ENCODE data around the gene EXD3. TPM values are rescaled to one million over a fixed set of nuclear protein-coding genes. Genes with fewer than 3 reads are reported as not detected.
A peak's percentile ranks its signal among the peaks of the same experiment; 100 is the strongest.

EXD3 gene
- total and polyA plus RNA-seq, 9 of the 15 experiments (the other 6 are each of a cell fraction or from before 2014, with no cell fraction given): 0.29 to 12.5 (median 3.9) TPM

DNA sequence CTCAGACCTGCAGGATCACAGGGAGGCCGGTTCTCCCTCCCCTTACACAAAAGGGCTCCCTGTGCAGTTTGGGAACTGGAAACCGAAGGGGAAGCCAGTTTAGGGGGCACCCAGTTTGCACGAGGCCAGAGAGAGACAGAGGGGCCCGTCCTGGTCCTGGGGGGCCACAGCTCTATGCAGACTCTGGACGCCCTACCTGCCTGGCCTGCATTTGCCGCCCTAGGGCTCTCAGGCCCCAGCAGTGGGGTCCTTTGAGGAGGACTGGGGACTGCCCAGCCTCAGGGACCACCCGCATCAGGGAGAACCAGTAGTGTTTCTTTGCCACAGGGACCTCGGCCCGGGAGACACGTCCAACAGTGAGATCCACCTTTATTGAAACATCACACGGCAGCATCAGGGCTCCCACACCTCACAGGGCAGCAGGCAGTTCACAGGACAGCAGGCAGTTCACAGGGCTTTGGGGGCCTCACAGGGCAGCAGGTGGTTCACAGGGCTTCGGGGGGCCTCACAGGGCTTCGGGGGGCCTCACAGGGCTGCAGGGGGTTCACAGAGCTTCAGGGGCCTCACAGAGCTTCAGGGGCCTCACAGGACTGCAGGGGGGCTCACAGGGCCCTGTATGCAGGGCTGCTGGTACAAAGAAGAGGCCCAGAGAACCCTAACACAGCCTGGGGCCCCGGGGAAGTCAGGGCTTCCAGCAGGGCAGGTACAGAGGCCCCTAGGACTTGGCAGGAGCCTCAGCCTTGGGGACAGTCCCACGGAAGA lies 36.8 kb upstream of the EXD3 start:
- Histone ChIP-seq H3K27me3 (ENCODE audit: control insufficient read depth in 2 of 2, insufficient read depth in 2 of 2, low read length in 2 of 2) (no peaks in the 10 kb centered on the region), H3K4me1 (replicated peaks in 1 of 2; ENCODE audit: control insufficient read depth in 2 of 2, insufficient read depth in 2 of 2, low read length in 2 of 2) (peaks cover 18 to 98% of the 10 kb centered on the region in 2 experiments), H2AFZ (ENCODE audit: low read depth, low read length) (peak overlapping the region; percentile 86), H3K9me3 (replicated peaks; ENCODE audit: control insufficient read depth, insufficient read depth, low read depth, low read length) (no peaks in the 10 kb centered on the region), H3K79me2 (ENCODE audit: control insufficient read depth, insufficient read depth, low read length) (peaks cover 12% of the 10 kb centered on the region), H3K4me2 (ENCODE audit: insufficient read depth, low read length) (peak overlapping the region; percentile 64), H3K27ac (ENCODE audit: extremely low read depth, low read depth, low read length) (peak overlapping the region; percentile 87), H4K20me1 (replicated peaks; ENCODE audit: control insufficient read depth, insufficient read depth, low read length) (no peaks in the 10 kb centered on the region), H3K4me3 (peak overlapping the region; percentile 59; the same call in 1 of the 2 replicates), H3K9me1 (ENCODE audit: control insufficient read depth, insufficient read depth, low read length) (no peaks in the 10 kb centered on the region), H3K9ac (ENCODE audit: insufficient read depth in 1 of 2, low read depth in 2 of 2, low read length in 2 of 2) (peak overlapping the region; percentile 62 to 97), H3K36me3 (ENCODE audit: control insufficient read depth, insufficient read depth, low read length) (peaks cover 33% of the 10 kb centered on the region; the same call in 1 of the 3 replicates)
- ChIA-PET POLR2A (interaction anchor here (0.7 to 0.8 kb wide), 2 partner anchors 9 kb away, joined by 3 to 4 read pairs; no protein-coding TSS in a partner anchor), CTCF (ENCODE audit: low intra/inter-chr PET ratio) (no interaction called here)
- in situ Hi-C loops (cut with MboI) (no loop called here), intact Hi-C loops (cut with micrococcal nuclease) (loop anchor here (2.0 kb wide), 1 partner anchor 33 kb away; no protein-coding TSS in a partner anchor)
- 9% methylated on average over 12 of the region's 15 CpGs for WGBS (ENCODE audit: insufficient coverage, low coverage, missing lambda C conversion rate)
- no TSS peak for BruUV-seq (replicated peaks)
- DNase-seq (ENCODE audit: extremely low read depth in 1 of 4, low spot score in 3 of 4) (no peak), ATAC-seq (peak; percentile 1; the same call in 1 of the 3 replicates), FAIRE-seq (peak; percentile 56)
- TF ChIP-seq CBX3 (IDR thresholded peaks at IDR 0.05; ENCODE audit: borderline replicate concordance in 1 of 2, low read length in 2 of 2) (0 out of 3 replicates have a peak, but pooled peaks of 1 of the 2 experiments have one; percentile 17), MBD2 (IDR thresholded peaks at IDR 0.05; ENCODE audit: borderline replicate concordance, low read depth) (no peak), ATF7 (IDR thresholded peaks at IDR 0.05) (0 out of 2 replicates have a peak, but pooled peaks have one; percentile 18), MYC (IDR thresholded peaks at IDR 0.05; ENCODE audit: low read depth, low read length) (no peak), MYC (CRISPR knock-in tag; IDR thresholded peaks at IDR 0.05; ENCODE audit: borderline replicate concordance, low read depth) (no peak; the same call in 1 of the 2 replicates), POLR2A (conservative IDR thresholded peaks at IDR 0.05) (no peak), ZZZ3 (IDR thresholded peaks at IDR 0.05) (no peak), GABPB1 (CRISPR knock-in tag; IDR thresholded peaks at IDR 0.05) (no peak), ZKSCAN1 (IDR thresholded peaks at IDR 0.05; ENCODE audit: low read depth, low read length) (peak; percentile 20; the same call in 1 of the 2 replicates), NR2F6 (CRISPR knock-in tag; IDR thresholded peaks at IDR 0.05) (no peak), ZNF3 (CRISPR knock-in tag; IDR thresholded peaks at IDR 0.05) (no peak), SRSF1 (IDR thresholded peaks at IDR 0.05; ENCODE audit: low read depth, low read length) (no peak), ZNF830 (CRISPR knock-in tag; IDR thresholded peaks at IDR 0.05) (0 out of 2 replicates have a peak, but pooled peaks have one; percentile 30), SP1 (CRISPR knock-in tag; IDR thresholded peaks at IDR 0.05) (peak; percentile 55)
- TF ChIP-seq, protein P1, sequence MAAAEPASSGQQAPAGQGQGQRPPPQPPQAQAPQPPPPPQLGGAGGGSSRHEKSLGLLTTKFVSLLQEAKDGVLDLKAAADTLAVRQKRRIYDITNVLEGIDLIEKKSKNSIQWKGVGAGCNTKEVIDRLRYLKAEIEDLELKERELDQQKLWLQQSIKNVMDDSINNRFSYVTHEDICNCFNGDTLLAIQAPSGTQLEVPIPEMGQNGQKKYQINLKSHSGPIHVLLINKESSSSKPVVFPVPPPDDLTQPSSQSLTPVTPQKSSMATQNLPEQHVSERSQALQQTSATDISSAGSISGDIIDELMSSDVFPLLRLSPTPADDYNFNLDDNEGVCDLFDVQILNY (CRISPR knock-in tag; IDR thresholded peaks at IDR 0.05): 0 out of 2 replicates have a peak, but pooled peaks have one; percentile 62
- TF ChIP-seq, protein P2, sequence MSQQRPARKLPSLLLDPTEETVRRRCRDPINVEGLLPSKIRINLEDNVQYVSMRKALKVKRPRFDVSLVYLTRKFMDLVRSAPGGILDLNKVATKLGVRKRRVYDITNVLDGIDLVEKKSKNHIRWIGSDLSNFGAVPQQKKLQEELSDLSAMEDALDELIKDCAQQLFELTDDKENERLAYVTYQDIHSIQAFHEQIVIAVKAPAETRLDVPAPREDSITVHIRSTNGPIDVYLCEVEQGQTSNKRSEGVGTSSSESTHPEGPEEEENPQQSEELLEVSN (IDR thresholded peaks at IDR 0.05; ENCODE audit: borderline replicate concordance in 1 of 2, extremely low read depth in 1 of 2, insufficient read depth in 1 of 2, insufficient read length in 1 of 2, low read depth in 1 of 2, low read length in 1 of 2, poor library complexity in 1 of 2, severe bottlenecking in 1 of 2): peak in 1 of 2 experiments; percentile 42
- TF ChIP-seq, protein P3, sequence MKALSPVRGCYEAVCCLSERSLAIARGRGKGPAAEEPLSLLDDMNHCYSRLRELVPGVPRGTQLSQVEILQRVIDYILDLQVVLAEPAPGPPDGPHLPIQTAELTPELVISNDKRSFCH (CRISPR knock-in tag; IDR thresholded peaks at IDR 0.05): no peak
- TF ChIP-seq, protein P3 (tag; IDR thresholded peaks at IDR 0.05): 0 out of 2 replicates have a peak, but pooled peaks have one; percentile 24
- TF ChIP-seq, protein P4, sequence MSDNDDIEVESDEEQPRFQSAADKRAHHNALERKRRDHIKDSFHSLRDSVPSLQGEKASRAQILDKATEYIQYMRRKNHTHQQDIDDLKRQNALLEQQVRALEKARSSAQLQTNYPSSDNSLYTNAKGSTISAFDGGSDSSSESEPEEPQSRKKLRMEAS (CRISPR knock-in tag; IDR thresholded peaks at IDR 0.05): 0 out of 2 replicates have a peak, but pooled peaks have one; percentile 24
